ENCODE data around the gene SAMD8. TPM values are rescaled to one million over a fixed set of nuclear protein-coding genes. Genes with fewer than 3 reads are reported as not detected.
A peak's percentile ranks its signal among the peaks of the same experiment; 100 is the strongest.

The SAMD8 gene
- total and polyA plus RNA-seq, 2 donors (not counting 1 experiment from before 2014, with no cell fraction given), result 15.9 to 35.7 TPM

DNA sequence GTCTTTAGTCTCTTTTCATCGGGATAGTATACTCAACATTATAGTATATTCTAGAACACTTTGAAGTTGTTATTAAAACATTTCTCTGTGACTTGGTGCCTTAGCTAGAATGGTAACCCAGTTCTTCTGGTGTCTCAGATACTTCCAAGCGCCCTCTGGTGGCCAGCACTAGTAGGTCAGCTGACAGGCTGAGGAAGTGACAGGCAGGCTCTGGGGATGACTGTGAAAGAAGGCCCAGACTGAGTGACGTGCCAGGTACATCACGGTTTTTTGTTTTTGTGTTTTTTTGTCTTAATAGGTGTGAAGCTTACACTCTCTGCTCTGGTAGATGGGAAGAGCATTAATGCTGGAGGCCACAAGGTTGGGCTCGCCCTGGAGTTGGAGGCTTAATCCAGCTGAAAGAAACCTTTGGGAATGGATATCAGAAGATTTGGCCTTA is 119.2 kb downstream of the SAMD8 start:
- Histone ChIP-seq H3K27me3 (replicated peaks in 1 of 4; ENCODE audit: control extremely low read depth in 1 of 4, control insufficient read depth in 3 of 4, insufficient read depth in 4 of 4, low read length in 3 of 4) (no peaks in the 10 kb centered on the region), H3K27ac (ENCODE audit: low read length in 2 of 2) (peak overlapping the region; percentile 25 to 76), H4K20me1 (ENCODE audit: control insufficient read depth, insufficient read depth, low read length, poor library complexity, severe bottlenecking) (peaks cover 18% of the 10 kb centered on the region), H3K79me2 (ENCODE audit: control insufficient read depth, insufficient read depth, low read length) (peaks cover 22% of the 10 kb centered on the region), H3K4me3 (ENCODE audit: control extremely low read depth in 1 of 5, extremely low read depth in 1 of 5, insufficient read depth in 1 of 5, low read depth in 2 of 5, low read length in 4 of 5) (no peak overlapping the region), H3K9ac (ENCODE audit: low read length) (no peak overlapping the region), H3K4me1 (ENCODE audit: control insufficient read depth in 2 of 2, insufficient read depth in 2 of 2, low read length in 2 of 2) (peaks cover 4 to 23% of the 10 kb centered on the region in 2 donors), H3K9me3 (ENCODE audit: control extremely low read depth in 1 of 3, control insufficient read depth in 2 of 3, insufficient read depth in 1 of 3, low read length in 2 of 3) (no peaks in the 10 kb centered on the region), H3K4me2 (replicated peaks; ENCODE audit: low read depth, low read length, poor library complexity, severe bottlenecking) (no peak overlapping the region), H3K36me3 (replicated peaks in 1 of 2; ENCODE audit: control extremely low read depth in 1 of 2, control insufficient read depth in 1 of 2, extremely low read depth in 1 of 2, insufficient read depth in 2 of 2, low read length in 1 of 2) (peaks cover 0 to 46% of the 10 kb centered on the region in 2 experiments), H2AFZ (ENCODE audit: insufficient read depth, low read depth, low read length, poor library complexity, severe bottlenecking) (no peak overlapping the region)
- WGBS (ENCODE audit: insufficient coverage), result 0% methylated on average over 1 of the region's 5 CpGs
- intact Hi-C loops (cut with micrococcal nuclease), result loop anchor here (1.0 to 10.0 kb wide), 9 partner anchors 20 to 1733 kb away; partner anchors contain the start of genes CAMK2G, PPP3CB, SAMD8 and VDAC2
- CTCF ChIA-PET, result interaction anchor here (0.8 to 9.4 kb wide), 13 partner anchors 11 to 987 kb away, joined by 3 to 138 read pairs (median 5); partner anchors contain the start of genes SAMD8 and VDAC2
- ATAC-seq (ENCODE audit: low read depth), result peak; percentile 29
- Mint-ChIP-seq H3K27me3 (no peaks in the 10 kb centered on the region), H3K4me3 (no peak overlapping the region), H3K4me1 (peaks cover 29% of the 10 kb centered on the region), H3K27ac (peak overlapping the region; percentile 82), H3K9me3 (ENCODE audit: insufficient read depth) (no peaks in the 10 kb centered on the region)
- no peak for TF ChIP-seq EZH2 (IDR thresholded peaks at IDR 0.05; ENCODE audit: borderline replicate concordance, insufficient read depth, low read depth, low read length, poor library complexity, severe bottlenecking)
- TF ChIP-seq, protein P1, sequence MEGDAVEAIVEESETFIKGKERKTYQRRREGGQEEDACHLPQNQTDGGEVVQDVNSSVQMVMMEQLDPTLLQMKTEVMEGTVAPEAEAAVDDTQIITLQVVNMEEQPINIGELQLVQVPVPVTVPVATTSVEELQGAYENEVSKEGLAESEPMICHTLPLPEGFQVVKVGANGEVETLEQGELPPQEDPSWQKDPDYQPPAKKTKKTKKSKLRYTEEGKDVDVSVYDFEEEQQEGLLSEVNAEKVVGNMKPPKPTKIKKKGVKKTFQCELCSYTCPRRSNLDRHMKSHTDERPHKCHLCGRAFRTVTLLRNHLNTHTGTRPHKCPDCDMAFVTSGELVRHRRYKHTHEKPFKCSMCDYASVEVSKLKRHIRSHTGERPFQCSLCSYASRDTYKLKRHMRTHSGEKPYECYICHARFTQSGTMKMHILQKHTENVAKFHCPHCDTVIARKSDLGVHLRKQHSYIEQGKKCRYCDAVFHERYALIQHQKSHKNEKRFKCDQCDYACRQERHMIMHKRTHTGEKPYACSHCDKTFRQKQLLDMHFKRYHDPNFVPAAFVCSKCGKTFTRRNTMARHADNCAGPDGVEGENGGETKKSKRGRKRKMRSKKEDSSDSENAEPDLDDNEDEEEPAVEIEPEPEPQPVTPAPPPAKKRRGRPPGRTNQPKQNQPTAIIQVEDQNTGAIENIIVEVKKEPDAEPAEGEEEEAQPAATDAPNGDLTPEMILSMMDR (IDR thresholded peaks at IDR 0.05), result peak; percentile 91
- DNase-seq, result peak; percentile 92
- POLR2A ChIA-PET, result interaction anchor here (0.6 to 1.1 kb wide), 2 partner anchors 20 to 979 kb away, joined by 6 to 8 read pairs; partner anchors contain the start of gene VDAC2

Other genes with a start within 250 kb of the SAMD8 start
- gene VDAC2, start 99.1 kb downstream of the SAMD8 start, total RNA-seq, result 83.6 and 86.4 TPM in 2 replicates
- gene VDAC2, start 99.1 kb downstream of the SAMD8 start, polyA plus RNA-seq, result 49.2 and 63.1 TPM in 2 replicates
- 12.3 and 14.5 TPM in 2 replicates for gene COMTD1, start 124.3 kb downstream of the SAMD8 start, total RNA-seq
- 15.1 and 23.8 TPM in 2 replicates for gene COMTD1, start 124.3 kb downstream of the SAMD8 start, polyA plus RNA-seq

Data from B cell (primary cell).